Measurements from ENCODE around the gene MACO1. TPM values are rescaled to one million over a fixed set of nuclear protein-coding genes. Genes with fewer than 3 reads are reported as not detected.

MACO1 gene
- total RNA-seq, 1 experiment from 2014 or later = 9.8 TPM

- CTCF ChIA-PET = interaction anchor here (1.2 kb wide), 1 partner anchor 8 kb away, joined by 4 read pairs; no protein-coding TSS in a partner anchor
- H3K79me2 ChIP-seq (ENCODE audit: insufficient read depth, low read length) = no peaks in the 10 kb centered on the region
- intact Hi-C loops (cut with micrococcal nuclease) = no loop called here
Measured at GRCh38 chr1:25467616-25468015, 36.9 kb downstream of the MACO1 start.

More at GRCh38 chr1:25467616-25468015, 36.9 kb downstream of the MACO1 start:
- H3K4me2 ChIP-seq (ENCODE audit: low read length) = no peak overlapping the region
- no TSS peak for BruUV-seq (replicated peaks)
- H3K27ac ChIP-seq (ENCODE audit: low read depth, low read length) = no peak overlapping the region
- ChIA-PET RAD21 (ENCODE audit: low non-redundant PET in 1 of 2, low total read pairs in 2 of 2, uncharacterized antibody in 2 of 2, unreplicated experiment in 2 of 2) (no interaction called here), POLR2A (no interaction called here)
- H3K9me2 ChIP-seq (ENCODE audit: insufficient read depth) = no peaks in the 10 kb centered on the region
- no peaks in the 10 kb centered on the region for H3K36me3 ChIP-seq (ENCODE audit: control insufficient read depth in 1 of 2, insufficient read depth in 2 of 2, low read length in 2 of 2)
- ATAC-seq (no peak), DNase-seq (ENCODE audit: low read depth, low spot score) (no peak)
- no peak overlapping the region for H3K9ac ChIP-seq (ENCODE audit: low read length)
- TF ChIP-seq EZH2 (IDR thresholded peaks at IDR 0.05) (no peak), POLR2A (IDR thresholded peaks at IDR 0.05; ENCODE audit: borderline replicate concordance, extremely low read depth, insufficient read depth, insufficient read length) (no peak), ZBTB33 (IDR thresholded peaks at IDR 0.05; ENCODE audit: extremely low read depth, insufficient replicate concordance, low read length) (no peak), SP1 (IDR thresholded peaks at IDR 0.05; ENCODE audit: low read depth) (no peak), ZNF274 (IDR thresholded peaks at IDR 0.05; ENCODE audit: low read depth, low read length) (no peak), CTCF (IDR thresholded peaks at IDR 0.05 in 2 of 3, conservative IDR thresholded peaks at IDR 0.05 in 1 of 3; ENCODE audit: borderline replicate concordance in 1 of 3, insufficient read depth in 1 of 3, low read depth in 2 of 3, low read length in 2 of 3) (no peak), MAX (IDR thresholded peaks at IDR 0.05) (no peak), SRF (IDR thresholded peaks at IDR 0.05; ENCODE audit: low read depth) (no peak), SIN3A (IDR thresholded peaks at IDR 0.05; ENCODE audit: low read depth) (no peak), TCF7L2 (IDR thresholded peaks at IDR 0.05; ENCODE audit: borderline replicate concordance, extremely low read depth, insufficient read depth, insufficient read length) (no peak), EGR1 (IDR thresholded peaks at IDR 0.05; ENCODE audit: low read depth) (no peak), CBX3 (IDR thresholded peaks at IDR 0.05; ENCODE audit: low read depth) (no peak), RAD21 (IDR thresholded peaks at IDR 0.05; ENCODE audit: low read depth) (no peak), CEBPB (IDR thresholded peaks at IDR 0.05; ENCODE audit: low read depth) (no peak), ZFX (IDR thresholded peaks at IDR 0.05) (no peak)
- no peaks in the 10 kb centered on the region for H4K20me1 ChIP-seq (ENCODE audit: insufficient read depth)
- H3K4me3 ChIP-seq (replicated peaks in 1 of 2; ENCODE audit: low read depth in 1 of 2, low read length in 2 of 2) = no peak overlapping the region
- H2AFZ ChIP-seq (ENCODE audit: low read depth, low read length, poor library complexity, severe bottlenecking) = no peak overlapping the region
- no peaks in the 10 kb centered on the region for H3K4me1 ChIP-seq (ENCODE audit: control insufficient read depth in 1 of 2, insufficient read depth in 2 of 2, low read length in 2 of 2)
- H3K9me3 ChIP-seq (ENCODE audit: control insufficient read depth in 1 of 2, insufficient read depth in 1 of 2, low read depth in 1 of 2, low read length in 2 of 2) = no peaks in the 10 kb centered on the region
- no peaks in the 10 kb centered on the region for H3K27me3 ChIP-seq (ENCODE audit: insufficient read depth, low read length)
